Neural crest cell (in vitro differentiated cells): ENCODE data around the gene LTB. TPM values are rescaled to one million over a fixed set of nuclear protein-coding genes. Genes with fewer than 3 reads are reported as not detected.

Source experiments
- DNase-seq: peaks from one replicate; pipeline ENCODE4 v3.0.0; 2021; ENCODE audit warnings: low read depth, mixed read lengths, low spot score
- H3K27ac Mint-ChIP-seq: one replicate; pipeline ENCODE4 v1.8.0; 2021; ENCODE audit warnings: mild to moderate bottlenecking, mixed read lengths; ENCODE audit not compliant: unreplicated experiment
- H3K27me3 Mint-ChIP-seq: 2 replicates; pipeline ENCODE4 v1.8.0; 2021; ENCODE audit warnings: low read depth, mild to moderate bottlenecking, mixed read lengths
- H3K36me3 Mint-ChIP-seq: 2 replicates; pipeline ENCODE4 v1.8.0; 2021; ENCODE audit warnings: low read depth, mild to moderate bottlenecking, mixed read lengths
- H3K4me1 Mint-ChIP-seq: 2 replicates; pipeline ENCODE4 v1.8.0; 2021; ENCODE audit warnings: mixed read lengths
- H3K4me3 Mint-ChIP-seq: one replicate; pipeline ENCODE4 v1.8.0; 2021; ENCODE audit warnings: mild to moderate bottlenecking, mixed read lengths
- H3K9me3 Mint-ChIP-seq: 2 replicates; pipeline ENCODE4 v1.8.0; 2021; ENCODE audit warnings: mixed read lengths
- total RNA-seq: library from RNA; stranded (reverse); gene quantifications from 2 replicates; pipeline ENCODE4 v1.2.1, GENCODE V29; 2021
- TF ChIP-seq, protein P1 (sequence below): fragments of 200-600 bp; sonication (generic); conservative IDR thresholded peaks from 2 replicates; pipeline ENCODE4 v1.5.0; 2021; ENCODE audit warnings: antibody characterized with exemption, mild to moderate bottlenecking

Gene LTB
- total RNA-seq, 1 donor from 2014 or later, result not detected

- TF ChIP-seq, protein P1, sequence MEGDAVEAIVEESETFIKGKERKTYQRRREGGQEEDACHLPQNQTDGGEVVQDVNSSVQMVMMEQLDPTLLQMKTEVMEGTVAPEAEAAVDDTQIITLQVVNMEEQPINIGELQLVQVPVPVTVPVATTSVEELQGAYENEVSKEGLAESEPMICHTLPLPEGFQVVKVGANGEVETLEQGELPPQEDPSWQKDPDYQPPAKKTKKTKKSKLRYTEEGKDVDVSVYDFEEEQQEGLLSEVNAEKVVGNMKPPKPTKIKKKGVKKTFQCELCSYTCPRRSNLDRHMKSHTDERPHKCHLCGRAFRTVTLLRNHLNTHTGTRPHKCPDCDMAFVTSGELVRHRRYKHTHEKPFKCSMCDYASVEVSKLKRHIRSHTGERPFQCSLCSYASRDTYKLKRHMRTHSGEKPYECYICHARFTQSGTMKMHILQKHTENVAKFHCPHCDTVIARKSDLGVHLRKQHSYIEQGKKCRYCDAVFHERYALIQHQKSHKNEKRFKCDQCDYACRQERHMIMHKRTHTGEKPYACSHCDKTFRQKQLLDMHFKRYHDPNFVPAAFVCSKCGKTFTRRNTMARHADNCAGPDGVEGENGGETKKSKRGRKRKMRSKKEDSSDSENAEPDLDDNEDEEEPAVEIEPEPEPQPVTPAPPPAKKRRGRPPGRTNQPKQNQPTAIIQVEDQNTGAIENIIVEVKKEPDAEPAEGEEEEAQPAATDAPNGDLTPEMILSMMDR, result no peak
- H3K9me3 Mint-ChIP-seq, result no peaks in the 10 kb centered on the region
- H3K36me3 Mint-ChIP-seq, result no peaks in the 10 kb centered on the region
- peaks cover 17% of the 10 kb centered on the region for H3K4me1 Mint-ChIP-seq
- no peak for DNase-seq
- no peak overlapping the region for H3K4me3 Mint-ChIP-seq
- H3K27ac Mint-ChIP-seq, result peak overlapping the region; percentile 23
- no peaks in the 10 kb centered on the region for H3K27me3 Mint-ChIP-seq
These were observed 14.5 kb downstream of the LTB start for GRCh38 chr6:31567531-31568370.

GRCh38 chr6:31560697-31561058 lies 21.5 kb downstream of the LTB start:
- Mint-ChIP-seq H3K4me3 (no peak overlapping the region), H3K27ac (peak overlapping the region; percentile 88), H3K4me1 (peaks cover 18% of the 10 kb centered on the region), H3K27me3 (no peaks in the 10 kb centered on the region), H3K9me3 (no peaks in the 10 kb centered on the region), H3K36me3 (peaks cover 16% of the 10 kb centered on the region)
- no peak for DNase-seq
- TF ChIP-seq, protein P1, result no peak

- peaks cover 16% of the 10 kb centered on the region for H3K36me3 Mint-ChIP-seq
- H3K4me3 Mint-ChIP-seq, result no peak overlapping the region
- H3K27me3 Mint-ChIP-seq, result no peaks in the 10 kb centered on the region
- H3K9me3 Mint-ChIP-seq, result no peaks in the 10 kb centered on the region
- TF ChIP-seq, protein P1, result no peak
- H3K4me1 Mint-ChIP-seq, result peaks cover 18% of the 10 kb centered on the region
- peak overlapping the region; percentile 88 for H3K27ac Mint-ChIP-seq
- DNase-seq, result no peak
These were observed 22.1 kb downstream of the LTB start for GRCh38 chr6:31559958-31560696.

DNA sequence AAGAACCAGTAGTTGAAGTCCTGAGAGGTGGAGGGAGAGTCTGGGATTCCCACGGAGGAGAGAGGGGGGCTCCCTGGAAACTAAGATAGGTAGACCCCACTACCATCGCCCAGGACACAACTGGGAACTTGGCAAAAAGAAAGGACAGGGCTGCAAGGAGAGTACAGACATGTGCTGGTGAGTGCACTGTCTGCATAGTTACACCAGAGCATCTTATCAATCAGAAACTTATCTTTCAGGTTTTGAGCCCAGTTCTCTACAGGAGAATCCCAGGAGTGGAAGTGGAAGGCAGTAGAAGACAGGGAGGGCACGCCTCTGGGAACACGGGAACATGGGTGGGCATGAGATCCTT lies 22.6 kb downstream of the LTB start:
- H3K27ac Mint-ChIP-seq, result peak overlapping the region; percentile 88
- H3K27me3 Mint-ChIP-seq, result no peaks in the 10 kb centered on the region
- peaks cover 18% of the 10 kb centered on the region for H3K4me1 Mint-ChIP-seq

DNA sequence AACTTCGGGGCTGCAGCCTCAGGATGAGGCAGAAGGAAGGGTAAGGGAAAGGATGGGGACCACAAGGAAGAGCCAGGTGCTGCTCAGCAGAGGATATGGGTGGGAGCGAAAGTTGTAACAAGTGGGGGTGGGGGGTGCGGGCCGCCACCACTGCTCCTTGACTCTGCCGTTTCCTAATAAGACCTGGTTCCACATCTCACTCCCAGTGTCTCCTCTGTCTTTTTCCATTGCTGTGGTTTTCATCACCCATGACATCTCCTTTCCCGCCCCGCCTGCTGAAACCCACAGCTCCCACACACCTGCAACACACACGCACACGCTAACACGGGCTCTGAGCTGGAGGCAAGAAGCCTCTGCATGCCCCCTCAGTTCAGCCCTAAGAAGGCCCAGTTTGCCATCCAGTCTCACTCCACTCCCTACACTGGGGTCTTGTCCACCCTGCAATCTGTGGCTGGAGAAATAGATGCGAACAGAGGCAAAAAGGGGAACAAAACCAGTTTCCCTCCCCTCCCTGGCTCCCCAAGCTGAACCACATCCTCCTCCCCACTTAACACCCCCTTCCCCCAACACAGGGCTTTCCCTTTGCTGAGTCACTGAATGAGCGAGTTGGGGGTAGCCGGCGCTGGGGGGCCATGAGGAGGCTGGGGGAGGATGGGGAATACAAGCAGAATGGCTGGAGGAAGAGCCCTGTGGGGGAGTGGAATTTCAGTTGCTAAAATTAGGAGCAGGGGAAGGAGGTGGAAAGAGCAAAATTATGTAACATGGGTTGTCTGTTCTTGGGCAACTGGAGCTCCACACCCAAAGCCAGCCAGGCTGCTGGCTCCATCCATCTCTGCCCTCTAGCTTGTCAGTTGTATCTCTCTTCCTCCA lies 23.4 kb downstream of the LTB start:
- TF ChIP-seq, protein P1, result no peak
- no peak for DNase-seq
- H3K4me1 Mint-ChIP-seq, result peaks cover 18% of the 10 kb centered on the region
- H3K4me3 Mint-ChIP-seq, result no peak overlapping the region
- peaks cover 16% of the 10 kb centered on the region for H3K36me3 Mint-ChIP-seq
- H3K27me3 Mint-ChIP-seq, result no peaks in the 10 kb centered on the region
- H3K27ac Mint-ChIP-seq, result peak overlapping the region; percentile 88
- no peaks in the 10 kb centered on the region for H3K9me3 Mint-ChIP-seq

More for the DNA sequence above, 22.6 kb downstream of the LTB start:
- Mint-ChIP-seq H3K36me3 (peaks cover 16% of the 10 kb centered on the region), H3K9me3 (no peaks in the 10 kb centered on the region), H3K4me3 (no peak overlapping the region)
- no peak for DNase-seq
- TF ChIP-seq, protein P1, result no peak
